ENCODE data around the gene FGF18. TPM values are rescaled to one million over a fixed set of nuclear protein-coding genes. Genes with fewer than 3 reads are reported as not detected.

The FGF18 gene
- total RNA-seq, 4 donors from 2014 or later, result 0.14 to 0.32 TPM; not detected in 2

- intact Hi-C loops (cut with DNase I; ENCODE audit: low total_unique reads) (no loop called here), in situ Hi-C loops (cut with MboI; ENCODE audit: low pct_ligation_motif_present in 1 of 4, low pct_unique_long_range_greater_than_20kb in 1 of 4, low sequenced_read_pairs in 3 of 4) (no loop called here)
- TF ChIP-seq CTCF (IDR thresholded peaks at IDR 0.05) (no peak), POLR2AphosphoS5 (IDR thresholded peaks at IDR 0.05) (no peak), POLR2A (IDR thresholded peaks at IDR 0.05) (no peak), EP300 (IDR thresholded peaks at IDR 0.05; ENCODE audit: low read depth) (no peak)
- Histone ChIP-seq H3K9me3 (no peaks in the 10 kb centered on the region), H3K36me3 (no peaks in the 10 kb centered on the region), H3K4me1 (no peaks in the 10 kb centered on the region), H3K27me3 (no peaks in the 10 kb centered on the region), H3K4me3 (no peak overlapping the region), H3K27ac (no peak overlapping the region)
- 85% methylated on average over 4 of the region's 4 CpGs; no CpG with 5 or more reads in 1 of the 2 donors for WGBS, 2 donors (ENCODE audit: low coverage in 1 of 2)
- no peak for DNase-seq
These were observed 66.2 kb downstream of the FGF18 start for GRCh38 chr5:171485668-171486067.

- intact Hi-C loops (cut with DNase I; ENCODE audit: low total_unique reads), result no loop called here
- H3K9me3 ChIP-seq, result no peaks in the 10 kb centered on the region
- no peak overlapping the region for H3K4me3 ChIP-seq
- in situ Hi-C loops (cut with MboI; ENCODE audit: low pct_ligation_motif_present in 1 of 4, low pct_unique_long_range_greater_than_20kb in 1 of 4, low sequenced_read_pairs in 3 of 4), result no loop called here
- H3K27me3 ChIP-seq, result no peaks in the 10 kb centered on the region
- no peak for DNase-seq
- WGBS, 2 donors (ENCODE audit: low coverage in 1 of 2), result 77% methylated on average over 4 of the region's 4 CpGs; no CpG with 5 or more reads in 1 of the 2 donors
- TF ChIP-seq POLR2A (IDR thresholded peaks at IDR 0.05) (no peak), EP300 (IDR thresholded peaks at IDR 0.05; ENCODE audit: low read depth) (no peak), POLR2AphosphoS5 (IDR thresholded peaks at IDR 0.05) (no peak), CTCF (IDR thresholded peaks at IDR 0.05) (no peak)
- H3K4me1 ChIP-seq, result no peaks in the 10 kb centered on the region
- H3K27ac ChIP-seq, result no peak overlapping the region
- H3K36me3 ChIP-seq, result no peaks in the 10 kb centered on the region
These were observed 67.2 kb downstream of the FGF18 start for GRCh38 chr5:171486613-171487012.

- Histone ChIP-seq H3K27me3 (no peaks in the 10 kb centered on the region), H3K4me3 (no peak overlapping the region), H3K27ac (no peak overlapping the region), H3K4me1 (no peaks in the 10 kb centered on the region), H3K9me3 (no peaks in the 10 kb centered on the region), H3K36me3 (no peaks in the 10 kb centered on the region)
- in situ Hi-C loops (cut with MboI; ENCODE audit: low pct_ligation_motif_present in 1 of 4, low pct_unique_long_range_greater_than_20kb in 1 of 4, low sequenced_read_pairs in 3 of 4), result no loop called here
- intact Hi-C loops (cut with DNase I; ENCODE audit: low total_unique reads), result no loop called here
- TF ChIP-seq EP300 (IDR thresholded peaks at IDR 0.05; ENCODE audit: low read depth) (no peak), CTCF (IDR thresholded peaks at IDR 0.05) (no peak), POLR2A (IDR thresholded peaks at IDR 0.05) (no peak), POLR2AphosphoS5 (IDR thresholded peaks at IDR 0.05) (no peak)
- no peak for DNase-seq
- WGBS, 2 donors (ENCODE audit: low coverage in 1 of 2), result 77% methylated on average over 13 of the region's 13 CpGs; no CpG with 5 or more reads in 1 of the 2 donors
These were observed 69.4 kb downstream of the FGF18 start for GRCh38 chr5:171488876-171489275.

- intact Hi-C loops (cut with DNase I; ENCODE audit: low total_unique reads) (no loop called here), in situ Hi-C loops (cut with MboI; ENCODE audit: low pct_ligation_motif_present in 1 of 4, low pct_unique_long_range_greater_than_20kb in 1 of 4, low sequenced_read_pairs in 3 of 4) (no loop called here)
- Histone ChIP-seq H3K36me3 (no peaks in the 10 kb centered on the region), H3K27me3 (no peaks in the 10 kb centered on the region), H3K9me3 (no peaks in the 10 kb centered on the region), H3K4me1 (peaks cover 0 to 10% (median 1%) of the 10 kb centered on the region in 4 donors), H3K4me3 (no peak overlapping the region), H3K27ac (no peak overlapping the region)
- no peak for TF ChIP-seq POLR2A (IDR thresholded peaks at IDR 0.05)
- 69 to 79% methylated on average over 8 to 10 of the region's 10 CpGs for WGBS, 2 donors (ENCODE audit: low coverage in 1 of 2)
- DNase-seq, result no peak
These were observed 73.3 kb downstream of the FGF18 start for GRCh38 chr5:171492781-171493180.
